Measurements from ENCODE around the gene LETM1. TPM values are rescaled to one million over a fixed set of nuclear protein-coding genes. Genes with fewer than 3 reads are reported as not detected.

LETM1 gene
- total RNA-seq: 39.6 to 45.2 TPM (median 41.3 TPM) in 3 replicates
- long read RNA-seq, full-length matches to known transcripts: 42 of 59 reads
- long read RNA-seq, partial matches to known transcripts: 1 of 59 reads
- long read RNA-seq, other reads (novel, unspliced or antisense): 16 of 59 reads

DNA sequence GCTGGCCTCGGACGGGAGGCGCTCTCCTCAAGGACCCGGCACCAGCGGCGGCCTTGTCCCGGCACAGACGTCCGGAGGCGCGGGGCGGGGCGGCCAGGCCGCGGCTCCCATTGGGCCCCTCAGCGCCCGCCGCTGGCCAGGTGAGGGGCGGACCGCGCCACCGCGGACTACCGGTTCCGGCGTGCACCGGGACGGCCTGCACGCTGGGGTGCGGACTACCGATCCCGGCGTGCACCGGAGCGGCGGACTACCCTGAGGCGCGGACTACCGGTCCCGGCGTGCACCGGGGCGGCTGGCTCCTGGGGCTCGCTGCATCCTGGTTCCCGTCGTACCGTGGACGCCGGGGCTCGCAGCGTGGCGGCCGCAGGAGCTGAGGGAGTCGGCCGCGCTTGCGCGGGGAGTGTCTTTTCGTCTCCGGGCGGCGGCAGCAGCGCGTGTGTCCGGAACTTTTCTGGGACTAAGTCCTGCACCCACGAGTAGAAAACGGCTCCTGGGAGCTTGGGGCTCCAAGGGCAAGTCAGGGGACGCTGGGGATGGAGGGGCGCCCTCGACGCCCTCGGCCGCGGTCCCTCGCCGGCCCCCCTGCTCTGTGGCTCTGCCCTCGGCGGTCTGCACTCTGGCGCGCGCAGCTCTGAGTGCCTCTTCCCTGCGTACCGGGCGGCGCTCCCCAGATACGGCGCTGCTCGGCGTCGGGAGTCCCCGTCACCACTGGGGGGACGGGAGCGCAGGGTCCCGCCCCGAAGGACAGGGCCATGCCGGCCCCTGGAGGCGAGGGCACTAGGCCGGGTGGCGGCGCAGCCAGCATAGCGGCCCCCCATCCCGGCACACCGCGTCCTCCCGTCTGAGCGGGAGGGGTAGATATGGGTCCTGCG is at the start of gene LETM1:
LETM1 (minus strand) TSS at position 86 of the 872 bp plus-strand sequence. CDS start 206 bp downstream, outside the sequence.
- peak; percentile 99 for DNase-seq (ENCODE audit: low spot score)
- Mint-ChIP-seq H3K4me1 (ENCODE audit: low read depth) (peaks cover 37% of the 10 kb centered on the region), H3K27ac (ENCODE audit: unreplicated experiment) (peak within 1 kb of the TSS; percentile 36), H3K9me3 (ENCODE audit: low read depth) (no peaks in the 10 kb centered on the region), H3K4me3 (ENCODE audit: unreplicated experiment) (peak within 1 kb of the TSS; percentile 74), H3K27me3 (ENCODE audit: low read depth) (no peaks in the 10 kb centered on the region), H3K36me3 (ENCODE audit: low read depth) (no peaks in the 10 kb centered on the region)
- TF ChIP-seq, protein P1, sequence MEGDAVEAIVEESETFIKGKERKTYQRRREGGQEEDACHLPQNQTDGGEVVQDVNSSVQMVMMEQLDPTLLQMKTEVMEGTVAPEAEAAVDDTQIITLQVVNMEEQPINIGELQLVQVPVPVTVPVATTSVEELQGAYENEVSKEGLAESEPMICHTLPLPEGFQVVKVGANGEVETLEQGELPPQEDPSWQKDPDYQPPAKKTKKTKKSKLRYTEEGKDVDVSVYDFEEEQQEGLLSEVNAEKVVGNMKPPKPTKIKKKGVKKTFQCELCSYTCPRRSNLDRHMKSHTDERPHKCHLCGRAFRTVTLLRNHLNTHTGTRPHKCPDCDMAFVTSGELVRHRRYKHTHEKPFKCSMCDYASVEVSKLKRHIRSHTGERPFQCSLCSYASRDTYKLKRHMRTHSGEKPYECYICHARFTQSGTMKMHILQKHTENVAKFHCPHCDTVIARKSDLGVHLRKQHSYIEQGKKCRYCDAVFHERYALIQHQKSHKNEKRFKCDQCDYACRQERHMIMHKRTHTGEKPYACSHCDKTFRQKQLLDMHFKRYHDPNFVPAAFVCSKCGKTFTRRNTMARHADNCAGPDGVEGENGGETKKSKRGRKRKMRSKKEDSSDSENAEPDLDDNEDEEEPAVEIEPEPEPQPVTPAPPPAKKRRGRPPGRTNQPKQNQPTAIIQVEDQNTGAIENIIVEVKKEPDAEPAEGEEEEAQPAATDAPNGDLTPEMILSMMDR (IDR thresholded peaks at IDR 0.05): peak; percentile 37

DNA sequence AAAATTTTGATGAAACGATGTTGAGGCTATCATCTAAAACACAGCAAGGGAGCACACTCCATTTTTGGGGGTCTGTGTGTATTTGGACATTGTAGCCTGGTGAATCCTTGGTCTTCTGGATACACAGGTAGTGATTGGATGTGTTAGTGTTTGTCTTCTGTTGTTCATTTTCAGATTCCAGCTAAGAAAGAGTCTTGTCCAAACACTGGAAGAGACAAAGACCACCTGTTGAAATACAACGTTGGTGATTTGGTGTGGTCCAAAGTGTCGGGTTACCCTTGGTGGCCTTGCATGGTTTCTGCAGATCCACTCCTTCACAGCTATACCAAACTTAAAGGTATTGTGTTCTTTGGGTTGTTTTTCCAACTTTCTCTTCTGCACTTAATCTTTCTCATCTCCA is 48.1 kb upstream of the LETM1 start:
- no peak overlapping the region for H3K4me3 Mint-ChIP-seq (ENCODE audit: unreplicated experiment)
- TF ChIP-seq, protein P1 (IDR thresholded peaks at IDR 0.05): no peak
- peaks cover 14% of the 10 kb centered on the region for H3K36me3 Mint-ChIP-seq (ENCODE audit: low read depth)
- H3K9me3 Mint-ChIP-seq (ENCODE audit: low read depth): no peaks in the 10 kb centered on the region
- no peak for DNase-seq (ENCODE audit: low spot score)
- H3K27ac Mint-ChIP-seq (ENCODE audit: unreplicated experiment): no peak overlapping the region
- H3K27me3 Mint-ChIP-seq (ENCODE audit: low read depth): no peaks in the 10 kb centered on the region
- H3K4me1 Mint-ChIP-seq (ENCODE audit: low read depth): peaks cover 4% of the 10 kb centered on the region

- H3K36me3 Mint-ChIP-seq (ENCODE audit: low read depth): peaks cover 12% of the 10 kb centered on the region
- H3K4me3 Mint-ChIP-seq (ENCODE audit: unreplicated experiment): no peak overlapping the region
- TF ChIP-seq, protein P1 (IDR thresholded peaks at IDR 0.05): no peak
- H3K9me3 Mint-ChIP-seq (ENCODE audit: low read depth): no peaks in the 10 kb centered on the region
- no peak overlapping the region for H3K27ac Mint-ChIP-seq (ENCODE audit: unreplicated experiment)
- no peak for DNase-seq (ENCODE audit: low spot score)
- peaks cover 8% of the 10 kb centered on the region for H3K4me1 Mint-ChIP-seq (ENCODE audit: low read depth)
- H3K27me3 Mint-ChIP-seq (ENCODE audit: low read depth): no peaks in the 10 kb centered on the region
Measured at GRCh38 chr4:1903035-1903434, 47.1 kb upstream of the LETM1 start.

GRCh38 chr4:1902243-1902642 is 46.3 kb upstream of the LETM1 start:
- TF ChIP-seq, protein P1 (IDR thresholded peaks at IDR 0.05): no peak
- H3K4me3 Mint-ChIP-seq (ENCODE audit: unreplicated experiment): no peak overlapping the region
- no peaks in the 10 kb centered on the region for H3K27me3 Mint-ChIP-seq (ENCODE audit: low read depth)

DNA sequence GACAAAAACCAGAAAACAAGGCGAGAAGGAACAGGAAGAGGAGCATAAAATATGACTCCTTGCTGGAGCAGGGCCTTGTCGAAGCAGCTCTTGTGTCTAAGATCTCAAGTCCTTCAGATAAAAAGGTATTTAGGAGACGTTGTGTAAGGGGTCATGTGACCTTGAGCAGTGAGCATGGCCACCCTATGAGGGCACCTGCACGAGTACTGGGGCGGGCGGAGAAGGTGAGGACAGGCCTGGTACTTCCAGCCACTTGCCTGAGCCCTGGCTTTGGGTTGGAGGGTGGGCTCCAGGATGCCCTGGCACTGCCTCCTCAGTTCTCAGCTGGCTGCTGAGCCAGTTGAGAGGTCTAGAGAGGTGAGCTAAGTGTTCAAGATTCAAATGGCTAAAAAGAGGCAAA is 45.2 kb upstream of the LETM1 start:
- TF ChIP-seq, protein P1 (IDR thresholded peaks at IDR 0.05): no peak
- Mint-ChIP-seq H3K4me1 (ENCODE audit: low read depth) (peaks cover 8% of the 10 kb centered on the region), H3K36me3 (ENCODE audit: low read depth) (peaks cover 11% of the 10 kb centered on the region), H3K9me3 (ENCODE audit: low read depth) (no peaks in the 10 kb centered on the region), H3K4me3 (ENCODE audit: unreplicated experiment) (no peak overlapping the region), H3K27ac (ENCODE audit: unreplicated experiment) (no peak overlapping the region), H3K27me3 (ENCODE audit: low read depth) (no peaks in the 10 kb centered on the region)
- DNase-seq (ENCODE audit: low spot score): no peak

More at GRCh38 chr4:1902243-1902642, 46.3 kb upstream of the LETM1 start:
- peaks cover 8% of the 10 kb centered on the region for H3K4me1 Mint-ChIP-seq (ENCODE audit: low read depth)
- H3K27ac Mint-ChIP-seq (ENCODE audit: unreplicated experiment): no peak overlapping the region
- peaks cover 12% of the 10 kb centered on the region for H3K36me3 Mint-ChIP-seq (ENCODE audit: low read depth)
- no peak for DNase-seq (ENCODE audit: low spot score)
- H3K9me3 Mint-ChIP-seq (ENCODE audit: low read depth): no peaks in the 10 kb centered on the region

Data from chondrocyte (in vitro differentiated cells).